ENCODE data around the gene STPG2.

STPG2 gene

DNA sequence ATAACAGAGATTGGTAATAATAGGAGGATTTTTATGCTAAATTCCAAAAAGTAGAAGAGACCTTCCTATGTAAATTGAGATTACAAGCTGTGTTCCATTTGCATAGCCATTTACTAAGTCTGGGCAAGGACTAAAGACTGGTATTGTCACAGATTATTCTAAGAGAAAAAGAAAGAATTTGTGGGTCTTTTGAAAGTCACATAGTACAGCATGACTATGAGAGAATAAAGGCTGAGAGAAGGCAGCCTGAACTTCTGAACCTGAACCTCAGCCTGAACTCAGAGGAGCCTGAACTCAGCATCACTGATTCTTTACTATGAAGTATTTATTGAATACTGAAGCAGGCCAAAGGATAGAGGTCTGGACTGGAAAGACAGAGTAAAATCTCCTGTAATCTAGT lies 297.5 kb downstream of the STPG2 start:
- H3K36me3 ChIP-seq (ENCODE audit: control insufficient read depth, insufficient read depth, low read length), result no peaks in the 10 kb centered on the region
- H3K4me3 ChIP-seq (replicated peaks; ENCODE audit: low read depth, low read length), result no peak overlapping the region
- no peaks in the 10 kb centered on the region for H3K27me3 ChIP-seq (replicated peaks; ENCODE audit: control insufficient read depth, insufficient read depth, low read length)
- TF ChIP-seq, protein P1, sequence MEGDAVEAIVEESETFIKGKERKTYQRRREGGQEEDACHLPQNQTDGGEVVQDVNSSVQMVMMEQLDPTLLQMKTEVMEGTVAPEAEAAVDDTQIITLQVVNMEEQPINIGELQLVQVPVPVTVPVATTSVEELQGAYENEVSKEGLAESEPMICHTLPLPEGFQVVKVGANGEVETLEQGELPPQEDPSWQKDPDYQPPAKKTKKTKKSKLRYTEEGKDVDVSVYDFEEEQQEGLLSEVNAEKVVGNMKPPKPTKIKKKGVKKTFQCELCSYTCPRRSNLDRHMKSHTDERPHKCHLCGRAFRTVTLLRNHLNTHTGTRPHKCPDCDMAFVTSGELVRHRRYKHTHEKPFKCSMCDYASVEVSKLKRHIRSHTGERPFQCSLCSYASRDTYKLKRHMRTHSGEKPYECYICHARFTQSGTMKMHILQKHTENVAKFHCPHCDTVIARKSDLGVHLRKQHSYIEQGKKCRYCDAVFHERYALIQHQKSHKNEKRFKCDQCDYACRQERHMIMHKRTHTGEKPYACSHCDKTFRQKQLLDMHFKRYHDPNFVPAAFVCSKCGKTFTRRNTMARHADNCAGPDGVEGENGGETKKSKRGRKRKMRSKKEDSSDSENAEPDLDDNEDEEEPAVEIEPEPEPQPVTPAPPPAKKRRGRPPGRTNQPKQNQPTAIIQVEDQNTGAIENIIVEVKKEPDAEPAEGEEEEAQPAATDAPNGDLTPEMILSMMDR (IDR thresholded peaks at IDR 0.05; ENCODE audit: insufficient read depth, low read length, poor library complexity, severe bottlenecking), result no peak
- DNase-seq (ENCODE audit: extremely low read depth, insufficient read length), result no peak

DNA sequence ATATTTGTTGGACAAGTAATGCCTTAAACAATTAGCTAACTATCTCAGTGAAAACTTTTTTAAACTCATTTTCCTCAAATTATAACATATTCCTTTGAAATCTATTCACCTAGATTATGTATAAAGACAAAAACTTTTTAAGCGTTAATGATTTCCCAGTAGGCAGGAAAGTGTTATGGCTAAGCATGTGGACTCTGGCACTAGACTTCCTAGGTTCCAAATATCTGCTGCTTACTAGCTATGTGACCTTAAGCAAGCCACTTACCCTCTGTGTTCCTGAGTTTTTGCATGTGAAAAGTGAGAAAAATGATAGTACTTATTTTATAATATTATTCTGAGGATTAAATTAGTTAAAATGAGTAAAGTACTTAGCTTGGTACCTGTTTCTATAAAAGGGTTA lies 301.8 kb downstream of the STPG2 start:
- TF ChIP-seq, protein P1 (IDR thresholded peaks at IDR 0.05; ENCODE audit: insufficient read depth, low read length, poor library complexity, severe bottlenecking), result no peak
- no peak overlapping the region for H3K4me3 ChIP-seq (replicated peaks; ENCODE audit: low read depth, low read length)
- no peak for DNase-seq (ENCODE audit: extremely low read depth, insufficient read length)
- no peaks in the 10 kb centered on the region for H3K27me3 ChIP-seq (replicated peaks; ENCODE audit: control insufficient read depth, insufficient read depth, low read length)
- no peaks in the 10 kb centered on the region for H3K36me3 ChIP-seq (ENCODE audit: control insufficient read depth, insufficient read depth, low read length)

DNA sequence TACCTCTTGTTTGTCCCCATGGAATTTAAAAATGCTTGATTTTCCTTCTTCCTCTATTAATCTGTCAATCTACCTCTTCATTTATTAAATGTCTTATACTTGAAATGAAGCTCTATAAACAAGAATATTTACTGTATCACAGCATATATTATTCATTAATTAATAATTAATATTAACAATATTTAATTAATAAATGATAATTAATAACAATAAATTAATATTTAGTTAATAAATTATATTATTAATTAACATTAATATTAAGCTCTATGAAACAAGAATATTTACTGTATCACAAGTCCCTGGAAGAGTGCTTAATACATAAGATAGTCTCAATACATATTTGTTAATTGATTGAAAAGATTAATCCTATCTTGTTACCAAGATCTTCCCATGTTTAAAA lies 306.6 kb downstream of the STPG2 start:
- H3K36me3 ChIP-seq (ENCODE audit: control insufficient read depth, insufficient read depth, low read length), result no peaks in the 10 kb centered on the region
- TF ChIP-seq, protein P1 (IDR thresholded peaks at IDR 0.05; ENCODE audit: insufficient read depth, low read length, poor library complexity, severe bottlenecking), result no peak
- H3K4me3 ChIP-seq (replicated peaks; ENCODE audit: low read depth, low read length), result no peak overlapping the region
- DNase-seq (ENCODE audit: extremely low read depth, insufficient read length), result no peak
- H3K27me3 ChIP-seq (replicated peaks; ENCODE audit: control insufficient read depth, insufficient read depth, low read length), result no peaks in the 10 kb centered on the region

DNA sequence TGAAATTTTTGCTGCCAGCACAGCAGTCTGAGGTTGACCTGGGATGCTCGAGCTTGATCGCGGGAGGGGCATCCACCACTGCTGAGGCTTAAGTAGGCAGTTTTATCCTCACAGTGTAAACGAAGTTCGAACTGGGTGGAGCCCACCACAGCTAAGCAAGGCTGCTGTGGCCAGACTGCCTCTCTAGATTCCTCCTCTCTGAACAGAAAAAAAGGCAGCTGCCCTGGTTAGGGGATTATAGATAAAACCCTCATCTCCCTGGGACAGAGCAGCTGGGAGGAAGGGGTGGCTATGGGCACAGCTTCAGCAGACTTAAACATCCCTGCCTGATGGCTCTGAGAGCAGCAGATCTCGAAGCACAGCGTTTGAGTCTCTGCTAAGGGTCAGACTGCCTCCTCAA lies 314.6 kb downstream of the STPG2 start:
- DNase-seq (ENCODE audit: extremely low read depth, insufficient read length), result no peak

DNA sequence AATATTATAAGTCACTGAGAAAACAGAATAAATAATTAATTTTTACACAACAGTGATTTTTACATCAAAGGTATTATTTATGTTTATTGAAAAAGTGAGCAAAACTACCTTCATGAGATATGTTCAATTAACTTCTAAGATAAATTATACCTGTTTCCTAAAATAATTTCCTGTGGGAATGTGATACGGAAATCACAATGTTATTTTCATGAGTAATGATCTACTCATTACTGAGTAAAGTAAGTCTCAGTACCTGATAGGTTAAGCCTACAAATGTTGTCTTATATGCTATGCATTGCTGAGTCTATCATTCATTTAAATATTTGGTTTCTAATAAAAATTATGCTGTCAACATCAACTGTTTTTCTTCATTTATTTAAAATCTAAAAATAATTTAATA lies 324.0 kb downstream of the STPG2 start:
- DNase-seq (ENCODE audit: extremely low read depth, insufficient read length), result no peak
- TF ChIP-seq, protein P1 (IDR thresholded peaks at IDR 0.05; ENCODE audit: insufficient read depth, low read length, poor library complexity, severe bottlenecking), result no peak
- no peaks in the 10 kb centered on the region for H3K36me3 ChIP-seq (ENCODE audit: control insufficient read depth, insufficient read depth, low read length)

More for the DNA sequence above, 314.6 kb downstream of the STPG2 start:
- Histone ChIP-seq H3K4me3 (replicated peaks; ENCODE audit: low read depth, low read length) (no peak overlapping the region), H3K27me3 (replicated peaks; ENCODE audit: control insufficient read depth, insufficient read depth, low read length) (no peaks in the 10 kb centered on the region), H3K36me3 (ENCODE audit: control insufficient read depth, insufficient read depth, low read length) (no peaks in the 10 kb centered on the region)
- TF ChIP-seq, protein P1 (IDR thresholded peaks at IDR 0.05; ENCODE audit: insufficient read depth, low read length, poor library complexity, severe bottlenecking), result no peak

DNA sequence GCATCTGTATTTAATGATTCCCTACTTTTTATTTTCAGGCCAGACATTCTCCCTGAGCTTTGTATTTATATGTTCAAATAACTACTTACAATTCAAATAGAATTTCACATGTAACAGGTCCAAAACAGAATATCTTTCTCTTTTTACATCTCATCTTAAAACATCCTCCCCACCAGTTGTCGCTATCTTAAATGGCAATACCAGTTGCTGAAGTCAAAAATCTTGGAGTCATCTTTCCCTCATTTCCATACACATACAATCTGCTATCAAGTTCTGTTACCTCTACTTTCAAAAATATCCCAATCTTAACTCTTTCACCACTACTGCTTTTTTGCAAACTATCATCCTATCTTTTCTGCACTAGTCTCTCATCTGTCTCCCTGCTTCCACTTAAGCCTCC lies 330.5 kb downstream of the STPG2 start:
- H3K4me3 ChIP-seq (replicated peaks; ENCODE audit: low read depth, low read length), result no peak overlapping the region

More for the DNA sequence above, 324.0 kb downstream of the STPG2 start:
- Histone ChIP-seq H3K4me3 (replicated peaks; ENCODE audit: low read depth, low read length) (no peak overlapping the region), H3K27me3 (replicated peaks; ENCODE audit: control insufficient read depth, insufficient read depth, low read length) (no peaks in the 10 kb centered on the region)

More for the DNA sequence above, 330.5 kb downstream of the STPG2 start:
- H3K27me3 ChIP-seq (replicated peaks; ENCODE audit: control insufficient read depth, insufficient read depth, low read length), result no peaks in the 10 kb centered on the region
- DNase-seq (ENCODE audit: extremely low read depth, insufficient read length), result no peak
- H3K36me3 ChIP-seq (ENCODE audit: control insufficient read depth, insufficient read depth, low read length), result no peaks in the 10 kb centered on the region
- TF ChIP-seq, protein P1 (IDR thresholded peaks at IDR 0.05; ENCODE audit: insufficient read depth, low read length, poor library complexity, severe bottlenecking), result no peak

Measured in GM06990 (cell line).